CD4-positive, alpha-beta T cell treated with Interleukin-21 for 1 hour (primary cell): ENCODE measurements around the gene FGF14.

Source experiments
- DNase-seq: peaks from one replicate; pipeline ENCODE4 v3.0.0-alpha.2; 2020

The FGF14 gene

DNA sequence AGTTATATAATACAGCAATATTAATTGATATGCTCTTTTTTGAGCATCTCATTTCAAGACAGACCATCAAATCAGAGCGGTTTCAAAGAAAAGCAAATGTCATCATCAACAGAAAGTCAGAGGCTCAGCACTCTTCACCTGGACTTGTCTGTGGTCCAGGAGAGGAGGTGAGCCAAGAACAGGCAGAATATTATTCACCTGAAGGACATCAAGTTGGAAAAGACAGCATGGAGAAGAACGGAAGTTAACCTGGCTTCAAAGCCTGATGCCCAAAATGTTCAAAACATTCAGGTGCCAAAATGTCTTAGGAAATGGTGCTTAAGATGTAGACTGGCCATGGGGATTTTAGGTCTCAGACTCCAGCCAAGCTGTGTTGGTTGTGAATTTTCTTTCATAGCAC is 40.7 kb downstream of the FGF14 start:
- DNase-seq, result no peak

DNA sequence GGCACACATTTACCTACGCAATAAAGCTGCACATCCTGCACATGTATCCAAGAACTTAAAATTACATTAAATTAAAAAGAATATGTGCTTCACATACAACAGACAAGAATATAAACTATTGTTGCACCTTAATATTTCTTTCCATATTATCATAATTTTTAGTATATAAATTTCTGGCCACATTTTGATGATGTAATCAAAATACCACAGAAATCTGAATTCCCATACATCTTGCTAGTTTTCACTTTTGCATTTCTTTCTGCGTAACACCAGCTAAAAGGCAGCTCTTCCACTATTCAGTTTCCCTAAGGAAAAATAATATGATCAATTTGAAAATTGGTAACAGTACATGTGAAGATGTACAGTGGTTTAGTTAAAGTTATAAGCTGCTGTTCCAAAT is 42.6 kb downstream of the FGF14 start:
- DNase-seq, result no peak

DNA sequence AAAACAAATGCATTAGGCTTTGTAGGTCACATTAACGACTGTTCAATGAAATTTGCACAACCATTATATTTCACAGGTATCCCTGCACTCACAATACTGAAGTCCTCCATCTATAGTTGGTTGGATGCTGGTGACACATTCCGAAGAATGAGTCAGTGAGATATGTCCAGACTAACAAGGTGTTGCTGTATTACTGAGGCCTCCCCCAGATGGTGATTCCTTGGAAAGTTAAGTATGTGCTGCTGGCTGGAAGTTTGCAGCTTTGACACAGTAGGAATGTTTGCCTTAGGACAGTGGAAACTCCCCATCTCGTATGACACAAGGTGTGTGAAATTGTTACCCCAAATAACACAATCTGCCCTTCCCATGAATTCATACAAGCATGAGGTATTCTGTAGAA is 46.6 kb downstream of the FGF14 start:
- DNase-seq, result no peak

DNA sequence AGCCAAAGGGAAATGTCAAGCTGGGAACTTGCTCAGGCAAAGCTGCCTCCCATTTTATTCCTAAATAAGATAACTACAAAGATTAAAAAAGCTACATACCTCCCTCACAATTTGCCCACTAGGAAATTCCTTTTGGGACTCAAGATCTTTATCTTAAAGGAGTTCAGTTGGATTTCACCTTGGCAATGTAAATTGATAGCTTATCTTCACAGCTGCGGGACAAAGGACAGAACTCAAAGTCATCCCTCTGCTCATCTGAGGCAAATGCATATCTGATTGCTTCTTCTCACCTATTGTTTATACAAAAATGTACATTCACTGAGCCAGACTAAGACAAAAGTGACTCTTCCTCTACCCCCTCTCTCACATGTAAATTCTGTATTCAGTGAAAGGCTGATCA is 47.8 kb downstream of the FGF14 start:
- DNase-seq, result no peak

DNA sequence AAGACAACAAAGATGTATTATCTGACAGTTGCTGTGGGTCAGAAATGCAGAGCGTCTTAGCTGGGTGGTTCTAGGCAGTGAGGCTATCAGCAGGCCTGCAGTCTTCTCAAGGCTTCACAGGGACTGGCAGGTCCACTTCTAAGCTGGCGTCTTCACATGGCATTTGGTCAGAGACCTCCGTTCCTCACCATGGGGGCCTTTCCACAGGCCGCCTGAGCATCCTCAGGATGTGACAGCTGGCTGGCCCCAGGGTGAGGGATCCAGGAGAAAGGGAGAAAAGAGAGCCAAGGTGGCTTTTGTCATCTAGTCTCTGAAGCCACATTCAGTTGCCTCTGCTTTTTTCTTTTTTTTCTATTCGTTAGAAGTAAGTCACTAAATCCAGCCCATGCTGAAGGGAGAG is 50.3 kb downstream of the FGF14 start:
- DNase-seq, result no peak

DNA sequence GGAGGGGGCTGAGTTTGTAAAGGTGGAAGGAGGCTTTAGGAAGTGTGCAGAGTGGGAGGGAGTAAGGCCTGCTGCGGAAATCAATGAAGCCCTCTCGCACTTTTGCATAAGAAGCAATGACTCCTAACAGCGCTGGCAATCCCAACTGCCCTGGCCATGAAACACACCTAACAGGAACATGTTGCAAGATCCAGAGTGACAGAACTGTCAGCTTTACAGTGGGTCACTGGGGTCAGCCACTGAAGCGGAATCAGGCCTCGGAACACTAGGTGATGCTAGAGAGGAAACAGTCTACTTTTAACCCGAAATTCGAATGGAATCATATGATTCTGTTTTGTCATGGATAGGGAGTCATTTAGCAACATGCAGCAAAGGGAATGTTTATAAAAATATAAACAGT is 54.4 kb downstream of the FGF14 start:
- no peak for DNase-seq

DNA sequence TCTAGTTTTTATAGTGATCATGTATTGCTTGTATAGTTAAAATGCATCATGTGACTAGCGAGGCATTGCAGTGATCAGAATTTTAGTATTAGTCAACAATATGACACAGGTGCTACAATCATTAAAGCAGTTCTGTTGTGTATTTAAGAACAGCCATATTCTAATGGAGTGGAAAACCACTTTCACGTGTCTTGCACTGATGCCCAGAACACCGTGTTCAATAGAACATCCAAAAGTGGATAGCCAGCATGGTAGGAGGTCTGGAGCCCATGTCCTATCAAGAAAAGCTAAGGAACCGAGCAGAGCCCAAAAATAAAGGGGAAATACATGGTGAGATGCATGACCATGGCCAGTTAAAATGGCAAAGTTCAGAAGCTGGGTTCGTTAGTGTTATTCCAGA is 55.1 kb downstream of the FGF14 start:
- DNase-seq, result no peak

DNA sequence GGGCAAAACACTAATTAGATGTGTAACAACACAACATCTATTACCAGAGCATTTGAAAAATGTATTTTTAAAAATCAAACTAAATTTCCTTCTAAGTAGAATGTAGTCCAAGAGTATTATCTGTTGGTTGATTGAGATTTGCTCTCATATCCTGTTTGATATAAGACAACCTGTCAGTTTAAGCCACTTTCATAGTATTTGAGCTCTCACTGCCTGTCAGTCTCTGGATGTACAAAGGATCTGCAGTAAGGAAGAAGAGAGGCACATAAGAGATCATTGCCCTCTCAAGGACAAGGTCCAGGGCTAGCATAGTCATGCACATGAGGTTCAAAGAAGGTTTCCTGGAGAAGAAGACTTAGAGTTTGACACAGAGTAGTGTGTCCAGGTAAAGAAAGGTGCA is 57.4 kb downstream of the FGF14 start:
- no peak for DNase-seq

DNA sequence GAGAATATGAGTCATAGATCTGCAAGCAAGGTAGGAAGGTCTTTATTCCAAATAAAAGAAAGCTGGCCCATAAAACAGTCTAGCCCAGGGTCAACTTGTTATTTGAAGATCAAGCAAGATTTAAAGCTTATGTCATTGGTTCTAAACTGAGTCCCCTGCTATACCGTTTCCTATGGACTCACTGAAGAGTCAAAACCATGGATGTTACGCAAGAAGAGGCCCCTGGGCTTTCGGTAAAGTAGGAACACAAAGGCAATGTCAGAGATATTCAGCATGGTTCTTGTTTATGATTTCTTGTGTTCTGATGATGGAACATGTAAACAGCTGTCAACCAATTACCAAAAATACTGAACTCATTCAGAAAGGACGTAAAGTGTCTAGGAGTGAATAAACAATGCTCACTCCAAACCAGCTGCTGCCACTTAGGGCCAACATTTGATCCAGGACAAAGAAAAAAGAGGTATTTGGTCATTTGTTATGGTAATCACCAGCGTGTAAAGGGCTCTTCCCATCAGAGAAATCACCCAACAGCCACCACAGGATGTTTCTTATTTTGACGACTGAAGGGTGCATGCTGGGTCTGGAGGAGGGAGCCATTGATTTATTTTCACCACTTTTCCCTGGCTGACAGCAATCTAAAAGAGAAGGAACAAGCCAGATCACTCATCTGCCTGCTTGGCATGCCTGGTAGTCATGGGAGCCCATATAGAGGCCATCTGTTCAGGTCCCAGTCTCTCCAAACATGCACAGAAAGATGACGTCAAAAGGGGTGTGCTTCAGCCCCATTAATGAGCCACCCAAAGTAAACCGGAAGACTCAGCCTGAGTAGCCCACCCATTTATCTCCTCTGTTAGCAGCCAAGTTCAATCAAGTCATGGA is 68.3 kb downstream of the FGF14 start:
- DNase-seq, result no peak

DNA sequence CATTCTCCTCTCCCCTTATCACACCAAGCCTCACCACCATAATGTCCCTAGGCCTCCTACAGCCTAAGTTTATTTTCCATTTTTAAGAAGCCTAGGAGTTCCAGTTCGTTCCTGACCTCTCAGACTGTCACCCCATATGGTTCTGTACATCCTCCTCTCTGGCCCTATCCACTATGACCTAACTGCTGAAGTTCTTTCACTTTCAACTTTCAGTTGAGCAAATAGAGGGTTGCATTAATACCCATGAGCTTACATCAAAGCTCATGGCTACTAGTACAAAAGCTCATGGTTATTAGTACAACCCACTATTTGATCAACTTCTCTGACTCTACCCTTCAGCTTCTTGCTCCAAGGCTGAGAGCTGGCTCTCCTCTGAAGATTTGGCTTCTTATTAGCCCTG is 72.9 kb downstream of the FGF14 start:
- DNase-seq, result no peak

DNA sequence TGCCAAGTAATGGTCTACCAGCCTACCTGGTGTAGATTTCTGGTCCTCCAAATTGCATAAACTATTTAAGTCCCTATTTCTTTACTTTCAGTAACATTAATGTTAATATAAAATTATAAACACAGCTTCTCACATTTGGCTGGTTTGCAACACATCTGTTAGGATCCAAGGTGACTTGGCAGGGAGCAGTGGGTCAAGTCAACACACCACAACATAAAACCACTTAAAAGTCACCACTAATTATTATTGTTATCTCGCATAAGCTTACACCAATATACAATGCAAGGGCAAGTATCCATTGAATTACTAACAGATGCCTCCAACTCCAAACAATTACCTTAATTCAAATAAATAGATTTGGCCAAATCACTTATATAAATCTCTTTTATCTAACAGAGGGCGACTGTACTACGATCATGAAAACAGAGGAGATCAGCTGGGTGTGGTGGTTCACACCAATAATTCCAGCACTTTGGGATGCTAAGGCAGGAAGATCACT is 74.7 kb downstream of the FGF14 start:
- no peak for DNase-seq

DNA sequence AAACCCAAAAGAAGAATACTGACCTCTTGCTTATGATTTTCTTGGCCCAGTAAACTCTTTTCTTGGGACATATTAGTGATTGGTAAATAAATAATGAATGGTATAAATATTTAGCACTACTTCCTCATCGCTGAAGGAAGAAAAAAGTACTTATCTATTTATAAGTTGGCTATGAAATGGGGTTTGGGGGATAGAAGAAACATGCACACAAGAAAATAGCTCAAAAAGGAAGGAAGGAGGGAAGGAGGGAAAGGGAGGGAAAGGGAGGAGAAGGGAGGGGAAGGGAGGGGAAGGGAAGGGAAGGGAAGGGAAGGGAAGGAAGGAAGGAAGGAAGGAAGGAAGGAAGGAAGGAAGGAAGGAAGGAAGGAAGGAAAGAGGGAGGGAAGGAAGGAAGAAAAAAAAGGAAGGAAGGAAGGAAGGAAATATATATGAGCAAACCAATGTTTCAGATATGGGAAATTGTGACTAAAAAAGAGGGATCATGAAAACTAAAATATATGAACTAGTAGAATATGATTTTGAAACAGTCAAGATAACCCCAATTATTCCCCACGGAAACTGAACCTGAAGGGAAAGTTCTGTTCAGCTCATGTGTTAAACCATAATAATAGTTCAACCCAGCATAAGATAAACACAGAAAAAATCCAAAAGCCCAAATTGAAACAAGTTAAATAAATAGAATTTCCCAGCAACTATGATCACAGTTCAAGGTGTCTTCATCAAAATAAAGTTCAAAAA is 75.3 kb downstream of the FGF14 start:
- DNase-seq, result no peak

DNA sequence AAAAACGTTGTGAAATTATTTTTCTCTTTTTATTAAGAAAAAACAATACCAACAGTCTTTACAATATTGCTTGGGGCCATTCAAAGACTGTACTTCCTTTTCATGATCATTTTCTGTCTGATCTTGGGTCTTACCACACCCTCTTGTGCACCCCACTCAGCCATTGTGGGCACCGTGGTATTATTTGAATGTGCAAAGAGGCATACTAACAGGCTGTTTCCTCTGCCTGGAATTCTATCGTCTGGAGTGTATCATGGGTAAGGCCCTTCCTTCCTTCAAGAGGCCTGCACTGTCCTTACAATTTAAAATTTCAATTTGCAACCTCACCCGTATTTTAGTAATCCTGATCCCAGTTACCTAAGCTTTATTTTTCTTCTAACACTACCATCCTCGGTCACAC is 76.5 kb downstream of the FGF14 start:
- no peak for DNase-seq

DNA sequence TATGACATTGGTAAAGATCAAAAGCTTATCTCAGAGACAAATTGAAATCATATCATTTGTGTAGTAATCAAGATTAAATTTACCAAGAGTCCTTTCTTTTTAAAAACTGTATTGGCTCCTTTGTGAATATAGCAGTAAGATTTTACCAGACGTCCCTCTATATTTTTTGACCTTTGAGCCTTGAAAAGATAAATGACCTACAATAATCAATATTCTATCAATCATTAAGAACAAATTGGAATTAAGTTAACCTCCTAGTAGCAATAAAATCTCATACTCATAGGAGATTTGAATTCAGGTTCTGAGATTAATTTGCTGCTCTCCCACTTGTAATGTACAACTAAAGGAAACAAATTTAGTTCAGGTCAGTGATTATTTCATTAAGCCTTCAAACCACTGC is 78.3 kb downstream of the FGF14 start:
- no peak for DNase-seq

DNA sequence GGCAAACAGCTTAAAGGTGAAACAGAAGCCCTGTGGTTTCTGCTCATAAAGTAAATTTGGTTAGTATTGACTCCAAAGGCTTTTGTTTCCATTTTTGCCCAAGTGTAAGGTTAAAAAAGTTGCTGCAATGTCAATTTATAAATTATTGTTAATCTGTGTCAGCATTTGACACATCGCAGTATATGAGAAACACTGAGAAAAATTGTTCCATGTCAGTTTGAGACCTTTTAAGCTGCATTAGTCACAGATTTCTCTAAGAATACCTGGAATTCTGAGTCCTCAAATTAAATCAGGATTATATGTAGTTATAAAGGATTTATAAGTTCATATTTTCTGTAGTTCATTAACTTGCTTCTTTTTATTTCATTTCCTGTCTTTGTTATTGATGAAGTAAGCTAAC is 78.8 kb downstream of the FGF14 start:
- no peak for DNase-seq

DNA sequence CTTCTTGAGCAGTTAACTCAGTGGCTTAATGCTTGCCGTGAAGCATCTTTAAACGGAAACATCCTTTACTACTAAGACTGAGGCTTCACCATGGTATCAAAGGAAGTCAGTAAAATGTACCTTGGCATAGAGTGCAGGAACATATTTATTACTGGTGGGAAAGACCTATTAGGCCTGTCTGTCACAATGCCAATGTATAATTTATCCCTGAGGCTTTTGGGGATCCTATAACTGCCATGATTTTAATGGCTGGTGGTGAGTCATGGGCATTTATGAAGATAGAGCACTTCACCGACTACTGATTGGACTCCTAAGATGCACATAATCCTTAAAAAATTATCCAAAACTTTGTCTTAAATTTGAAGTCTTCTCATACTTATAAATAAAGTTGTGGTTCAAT is 79.6 kb downstream of the FGF14 start:
- DNase-seq, result no peak

DNA sequence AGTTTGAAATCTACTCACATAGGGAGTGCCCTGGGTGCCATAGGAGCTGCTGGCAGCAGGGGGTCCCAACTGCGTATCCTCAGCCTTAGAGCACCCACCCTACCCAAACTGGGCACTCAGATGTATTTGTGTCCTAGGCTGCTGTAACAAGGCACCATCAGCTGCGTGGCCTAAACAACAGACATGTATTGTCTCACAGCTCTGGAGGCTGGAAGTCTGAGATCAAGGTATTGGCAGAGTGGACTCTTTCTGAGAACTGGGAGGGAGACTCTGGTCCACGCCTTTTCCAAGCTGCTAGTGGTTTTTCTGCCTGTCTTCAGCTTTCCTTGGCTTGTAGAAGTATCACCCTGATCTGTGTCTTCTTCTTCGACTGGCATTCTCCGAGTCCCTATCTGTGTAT is 83.6 kb downstream of the FGF14 start:
- DNase-seq, result no peak

DNA sequence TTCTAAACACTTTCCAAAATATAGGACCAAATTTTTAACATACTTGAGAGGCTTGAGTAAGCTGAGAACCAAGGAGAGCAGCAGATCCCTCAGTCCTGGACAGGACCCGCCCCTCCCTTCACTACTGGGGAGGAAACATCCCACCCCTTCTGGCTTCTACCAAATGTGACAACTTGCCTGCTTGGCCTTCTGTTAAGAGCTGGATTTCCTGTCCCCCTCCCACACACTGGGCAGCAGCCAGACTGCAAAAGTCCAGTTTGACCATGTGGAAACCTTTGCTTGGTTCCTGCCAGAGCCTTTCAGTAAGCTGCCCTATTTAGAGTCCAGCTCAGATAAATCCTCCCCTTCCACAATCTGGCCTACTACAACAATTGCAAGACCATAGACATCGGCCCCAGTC is 84.3 kb downstream of the FGF14 start:
- DNase-seq, result no peak

DNA sequence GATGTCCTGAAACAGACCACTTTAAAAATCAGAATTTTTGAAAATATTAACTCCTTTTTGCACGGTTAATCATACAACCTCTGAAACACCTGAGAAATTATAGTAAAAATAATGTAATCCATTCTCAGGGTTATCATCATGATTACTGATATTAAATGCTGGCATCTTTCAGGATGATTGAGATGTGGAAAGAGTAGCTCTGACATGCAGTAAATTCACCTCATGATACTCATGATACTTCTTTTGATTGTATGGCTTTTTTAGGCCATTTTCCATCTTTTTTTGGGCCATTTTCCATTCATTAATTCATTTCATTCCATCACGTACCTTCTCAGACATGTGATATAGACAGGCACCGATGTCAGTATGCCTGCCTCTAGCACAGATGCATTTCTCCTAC is 85.1 kb downstream of the FGF14 start:
- DNase-seq, result no peak

DNA sequence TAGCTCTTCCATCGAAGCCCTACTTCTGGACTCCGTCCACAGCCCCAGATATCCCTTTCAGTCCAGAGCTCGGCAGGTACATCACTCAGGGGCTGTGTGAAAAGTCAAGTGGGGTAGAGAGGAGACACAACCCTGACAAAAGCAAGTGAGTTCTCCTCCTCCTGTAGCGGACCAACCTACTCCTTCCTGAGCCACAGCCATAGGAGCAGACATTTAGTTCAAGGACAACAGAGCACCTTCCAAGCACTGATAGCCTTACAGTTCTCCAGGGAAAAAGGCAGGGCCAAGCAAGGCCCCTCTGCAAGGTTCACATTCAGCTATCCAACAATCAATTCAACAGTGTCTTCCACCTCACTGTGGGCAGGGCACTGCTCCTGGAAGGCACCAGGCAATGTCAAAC is 89.0 kb downstream of the FGF14 start:
- no peak for DNase-seq

DNA sequence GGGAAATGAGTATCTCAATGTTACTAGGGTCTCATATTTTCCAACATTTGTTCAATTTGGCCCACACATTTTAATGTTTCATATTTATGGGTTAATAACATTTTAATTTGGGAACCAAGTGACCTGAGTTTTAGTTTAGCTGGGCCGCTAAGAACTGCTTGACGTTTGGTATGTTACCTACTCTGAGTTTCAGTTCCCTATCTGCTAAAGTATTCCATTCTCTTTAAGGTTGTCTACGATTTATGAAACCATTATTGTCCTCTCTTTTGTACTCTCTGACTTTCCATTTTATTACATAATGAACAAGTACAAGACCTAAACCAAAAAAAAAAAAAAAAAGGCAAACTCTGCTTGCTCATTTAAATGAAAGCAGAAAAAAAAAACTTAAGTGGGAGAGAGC is 89.9 kb downstream of the FGF14 start:
- DNase-seq, result no peak

DNA sequence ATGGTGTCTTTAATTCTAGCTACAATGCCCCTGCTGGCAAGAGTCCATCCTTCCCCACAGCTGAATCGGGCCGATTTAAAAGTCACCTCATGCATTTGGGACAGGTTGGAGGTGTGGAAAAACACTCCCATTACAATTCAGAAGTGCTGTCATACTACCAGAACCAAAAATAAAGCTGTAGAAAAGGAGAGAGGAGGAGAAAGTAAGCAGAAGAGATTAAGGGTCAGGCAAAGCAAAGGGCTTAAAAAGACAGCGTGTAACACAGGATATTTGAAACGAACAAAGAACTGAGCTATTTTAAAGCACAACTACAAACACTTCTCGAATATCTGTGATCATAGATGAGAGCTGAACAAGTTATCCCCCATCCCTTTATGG is 90.4 kb downstream of the FGF14 start:
- DNase-seq, result no peak

DNA sequence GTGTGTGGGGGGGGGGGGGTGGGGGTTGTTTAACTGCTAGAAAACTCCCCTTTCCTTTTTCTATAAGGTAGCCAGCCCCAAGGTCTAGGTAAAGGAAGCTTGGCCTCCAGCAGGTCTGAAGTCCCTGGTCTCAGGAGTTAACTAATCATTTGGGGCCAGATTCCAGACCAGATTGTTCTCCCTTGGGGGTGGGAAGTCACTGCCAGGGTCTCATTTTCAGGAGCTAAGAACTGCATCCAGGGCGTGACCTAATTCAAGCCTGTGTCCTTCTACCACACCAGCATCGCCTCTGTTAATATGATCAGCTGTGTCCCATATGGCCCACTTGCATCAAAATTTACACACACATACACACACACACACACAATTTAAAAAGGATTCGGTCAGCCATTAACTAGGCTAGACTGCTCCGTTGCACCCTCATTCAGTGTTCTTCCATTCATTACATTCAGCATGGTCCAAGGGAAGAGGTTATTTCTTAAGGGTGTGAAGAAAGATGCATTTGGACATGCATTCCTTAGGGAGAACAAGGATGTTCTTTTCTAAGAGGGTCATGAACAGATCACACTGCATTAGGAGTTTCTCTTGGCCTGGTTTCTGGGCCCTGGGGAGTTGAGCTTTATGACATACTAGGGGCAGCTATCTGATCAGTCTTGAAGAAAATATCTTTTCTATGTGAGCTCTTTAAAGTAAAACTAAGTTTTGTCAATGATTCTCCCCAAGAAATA is 91.0 kb downstream of the FGF14 start:
- DNase-seq, result no peak

DNA sequence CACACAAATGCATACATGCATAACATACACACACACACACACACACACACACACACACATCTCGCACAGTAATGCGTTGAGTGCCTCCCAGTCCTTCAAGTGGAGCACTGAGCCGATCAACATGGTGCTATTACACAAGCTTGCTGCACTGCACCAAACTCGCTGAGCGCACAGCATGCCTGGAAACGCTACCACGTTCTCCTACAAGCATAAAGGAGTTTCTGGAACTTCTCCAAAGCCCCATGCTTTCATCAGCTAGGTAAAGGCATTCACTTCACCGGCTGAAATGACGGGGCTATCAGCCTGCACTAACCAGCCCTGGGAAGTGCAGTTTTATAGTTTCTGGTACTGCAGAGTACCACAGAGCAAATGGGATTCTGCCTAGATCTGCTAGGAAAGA is 92.7 kb downstream of the FGF14 start:
- no peak for DNase-seq
